GM12878 (cell line): ENCODE results near the gene AP3S2. TPM values are rescaled to one million over a fixed set of nuclear protein-coding genes. Genes with fewer than 3 reads are reported as not detected.

ENCODE experiments used
- ATAC-seq: fragments of 200-7000 bp; cut with Tn5 transposase; 3 replicates; pipeline ENCODE4 v1.9.1; 2020; ENCODE audit warnings: mild to moderate bottlenecking, moderate library complexity
- BruUV-seq: library from RNA; stranded (reverse); fragments of 400-500 nt; replicated peaks from 2 replicates; lab custom pipeline; 2021; lab: Mats Ljungman, UMichigan
- CTCF ChIA-PET: fragments of 300-600 bp; sonication (Branson Sonifier 250); formaldehyde crosslinking; extraction: SDS; loops from one replicate; lab custom pipeline; 2021; ENCODE audit warnings: inconsistent platforms; lab: Yijun Ruan, JAX
- POLR2A ChIA-PET: fragments of 350-600 bp; formaldehyde crosslinking; extraction: SDS; loops from one replicate; lab custom pipeline; 2021; ENCODE audit warnings: inconsistent platforms; lab: Charles Lee
- RAD21 ChIA-PET: fragments of 300-600 bp; sonication (Branson Sonifier 250); formaldehyde crosslinking; loops from one replicate; lab custom pipeline; 2023; ENCODE audit warnings: antibody characterized with exemption; ENCODE audit not compliant: unreplicated experiment; lab: Charles Lee
- SMC1A ChIA-PET: fragments of 300-600 bp; sonication (Branson Sonifier 250); formaldehyde crosslinking; loops from one replicate; lab custom pipeline; 2023; ENCODE audit not compliant: unreplicated experiment, uncharacterized antibody; lab: Charles Lee
- DNase-seq: peaks from one replicate; pipeline ENCODE4 v3.0.0-alpha.2; 2011; ENCODE audit warnings: low read depth, low spot score
- FAIRE-seq: peaks from 3 replicates; lab custom pipeline; 2011; peaks lifted over from hg19 to GRCh38; lab: Jason Lieb, UNC
- H2AFZ ChIP-seq: 2 replicates; pipeline ENCODE4 v1.6.0; 2011; ENCODE audit warnings: low read depth, low read length, control low read depth; ENCODE audit not compliant: control insufficient read depth
- H3K27ac ChIP-seq: 2 replicates; pipeline ENCODE4 v1.5.1; 2011; ENCODE audit warnings: control low read depth; ENCODE audit not compliant: control insufficient read depth, insufficient read depth
- H3K27me3 ChIP-seq, 2 experiments: replicated peaks in 1 of 2; 2 replicates each; pipeline versions ENCODE4 v1.6.0 to v1.6.1; 2011; ENCODE audit warnings: low read length in 1 of 2; ENCODE audit not compliant: control insufficient read depth in 2 of 2, insufficient read depth in 2 of 2
- H3K36me3 ChIP-seq, 2 experiments: 2 replicates each; pipeline ENCODE4 v1.5.1; 2011; ENCODE audit warnings: low read length in 1 of 2; ENCODE audit not compliant: control insufficient read depth in 2 of 2, insufficient read depth in 2 of 2
- H3K4me1 ChIP-seq: 2 replicates; pipeline ENCODE4 v1.6.1; 2011; ENCODE audit warnings: mild to moderate bottlenecking, low read length, moderate library complexity, mixed read lengths; ENCODE audit not compliant: control insufficient read depth, insufficient read depth
- H3K4me2 ChIP-seq: 2 replicates; pipeline ENCODE4 v1.6.0; 2011; ENCODE audit warnings: control low read depth; ENCODE audit not compliant: control insufficient read depth, insufficient read depth
- H3K4me3 ChIP-seq: fragments of 200-600 bp; sonication (generic); 2 replicates; pipeline ENCODE4 v1.5.1; 2016
- H3K79me2 ChIP-seq: 2 replicates; pipeline ENCODE4 v1.6.0; 2011; ENCODE audit warnings: low read length; ENCODE audit not compliant: control insufficient read depth, insufficient read depth
- H3K9ac ChIP-seq: 2 replicates; pipeline ENCODE4 v1.8.0; 2011; ENCODE audit warnings: low read length, control low read depth, mixed read lengths; ENCODE audit not compliant: control insufficient read depth, insufficient read depth
- H3K9me3 ChIP-seq: replicated peaks from 3 replicates; pipeline ENCODE4 v1.5.1; 2011; ENCODE audit warnings: mild to moderate bottlenecking, low read length; ENCODE audit not compliant: control insufficient read depth, insufficient read depth
- H4K20me1 ChIP-seq: 2 replicates; pipeline ENCODE4 v1.6.0; 2011; ENCODE audit not compliant: control insufficient read depth, insufficient read depth
- CTCF ChIP-seq, 3 experiments: IDR thresholded peaks in 2 of 3; conservative IDR thresholded peaks in 1 of 3; 2 replicates each; pipeline ENCODE4 v1.5.1; 2011; ENCODE audit warnings: low read depth in 3 of 3, low read length in 3 of 3, mild to moderate bottlenecking in 3 of 3, control low read depth in 2 of 3, moderate library complexity in 2 of 3, inconsistent platforms in 1 of 3, mixed read lengths in 1 of 3; ENCODE audit not compliant: control insufficient read depth in 2 of 3, insufficient read depth in 1 of 3; ENCODE audit errors: extremely low read depth in 1 of 3
- RAD21 ChIP-seq: IDR thresholded peaks from 2 replicates; pipeline ENCODE4 v1.6.1; 2011; ENCODE audit warnings: mild to moderate bottlenecking, low read depth, low read length, moderate library complexity; ENCODE audit not compliant: insufficient read depth
- RCOR1 ChIP-seq: conservative IDR thresholded peaks from 2 replicates; pipeline ENCODE4 v1.6.1; 2012; ENCODE audit warnings: low read depth, low read length, improper control_type of control experiment
- SMC3 ChIP-seq: IDR thresholded peaks from 2 replicates; pipeline ENCODE4 v1.6.1; 2011; ENCODE audit warnings: low read length, improper control_type of control experiment, borderline replicate concordance
- WGBS: methylation state at CpG from one replicate; pipeline ENCODE4 v1.1.6; 2016; ENCODE audit warnings: low lambda C conversion rate; ENCODE audit not compliant: insufficient replicate concordance, insufficient coverage; ENCODE audit errors: missing lambda C conversion rate; 5-methylcytosine and 5-hydroxymethylcytosine counted together
- in situ Hi-C: fragments of 300-500 bp; cut with MboI; formaldehyde crosslinking; loops from 9 replicates; pipeline ENCODE4 v1.14.3; 2018; ENCODE audit warnings: mixed read lengths
- intact Hi-C: fragments of 100-400 bp; cut with micrococcal nuclease; formaldehyde crosslinking; loops from one replicate; pipeline ENCODE4 v1.14.2; 2022; ENCODE audit not compliant: unreplicated experiment
- polyA plus RNA-seq, 11 experiments: library from polyadenylated mRNA; depleted of rRNA in 4 of 11; unstranded in 6 of 11; stranded (reverse) in 5 of 11; fragments of >200 nt; fragmentation: Nextera tagmentation in 4 of 11; fragmentation: Illumina TruSeq in 1 of 11; extraction: Ambion mirVana in 4 of 11; extraction: Trizol in 1 of 11; gene quantifications; 1 replicate in 1 of 11; 2 replicates in 10 of 11; pipeline versions ENCODE4 v1.2.1 to v1.2.3, GENCODE V29; 2011 to 2016; ENCODE audit warnings: inconsistent platforms in 2 of 11, missing spikeins in 2 of 11, low read depth in 1 of 11
- total RNA-seq, 4 experiments: library from RNA; depleted of rRNA in 3 of 4; stranded (reverse); fragments of >200 nt in 3 of 4; fragmentation: Illumina TruSeq in 1 of 4; extraction: Trizol in 1 of 4; gene quantifications; 2 replicates each; pipeline versions ENCODE4 v1.2.1 to v1.2.3, GENCODE V29; 2013 to 2021

Gene AP3S2
- total and polyA plus RNA-seq, 10 of the 15 experiments (the other 5 are each of a cell fraction or from before 2014, with no cell fraction given) = 10.0 to 43.6 (median 26.0) TPM

GRCh38 chr15:89888214-89888804, 5.5 kb downstream of the AP3S2 start:
- BruUV-seq = no TSS peak
- Histone ChIP-seq H3K79me2 (peaks cover 19% of the 10 kb centered on the region), H3K4me3 (no peak overlapping the region), H3K27me3 (no peaks in the 10 kb centered on the region), H3K36me3 (peaks cover 0 to 11% of the 10 kb centered on the region in 2 experiments; a peak in 2 of 4 replicates), H3K4me1 (peaks cover 14% of the 10 kb centered on the region), H3K9me3 (no peaks in the 10 kb centered on the region), H3K27ac (no peak overlapping the region), H4K20me1 (no peaks in the 10 kb centered on the region), H3K9ac (no peak overlapping the region), H3K4me2 (no peak overlapping the region), H2AFZ (no peak overlapping the region)
- 66% methylated on average over 4 of the region's 4 CpGs for WGBS
- no peak for DNase-seq
- FAIRE-seq = no peak
- in situ Hi-C loops = no loop called here
- TF ChIP-seq RCOR1 = no peak
- TF ChIP-seq CTCF (IDR thresholded peaks at IDR 0.05 in 2 of 3, conservative IDR thresholded peaks at IDR 0.05 in 1 of 3; ENCODE audit: control insufficient read depth in 2 of 3, extremely low read depth in 1 of 3, insufficient read depth in 1 of 3, low read depth in 3 of 3, low read length in 3 of 3) = peak; percentile 32 to 38 (median 35); a peak in 3 of 6 replicates
- peak; percentile 46 for TF ChIP-seq RAD21
- TF ChIP-seq SMC3 = peak; percentile 33; the same call in 1 of the 2 replicates
- CTCF ChIA-PET = interaction anchor here (0.8 to 9.7 kb wide), 13 partner anchors 10 to 282 kb away, joined by 3 to 112 read pairs (median 4); no protein-coding TSS in a partner anchor
- intact Hi-C loops = no loop called here
- peak; percentile 55; the same call in 2 of the 3 replicates for ATAC-seq
- RAD21 ChIA-PET = interaction anchor here (0.7 to 2.8 kb wide), 7 partner anchors 10 to 399 kb away, joined by 3 to 15 read pairs (median 7); no protein-coding TSS in a partner anchor
- POLR2A ChIA-PET = interaction anchor here (1.2 kb wide), 1 partner anchor 12 kb away, joined by 3 read pairs; no protein-coding TSS in a partner anchor
- SMC1A ChIA-PET = interaction anchor here (0.9 to 4.0 kb wide), 9 partner anchors 10 to 182 kb away, joined by 3 to 23 read pairs (median 8); no protein-coding TSS in a partner anchor
